Calu3 (cell line): ENCODE data around the gene SETBP1. TPM values are rescaled to one million over a fixed set of nuclear protein-coding genes. Genes with fewer than 3 reads are reported as not detected.

ENCODE experiments used
- BruUV-seq: library from RNA; stranded (reverse); fragments of 400-500 nt; replicated peaks from 2 replicates; lab custom pipeline; 2021; lab: Mats Ljungman, UMichigan
- CTCF ChIA-PET: fragments of 300-600 bp; sonication (Branson Sonifier 250); formaldehyde crosslinking; loops from one replicate; lab custom pipeline; 2022; ENCODE audit warnings: antibody characterized with exemption; lab: Charles Lee
- DNase-seq: peaks from one replicate; pipeline ENCODE4 v3.0.0; 2022
- H3K27ac Mint-ChIP-seq: one replicate; pipeline ENCODE4 v1.8.0; 2022; ENCODE audit warnings: mixed read lengths; ENCODE audit not compliant: unreplicated experiment
- H3K27me3 Mint-ChIP-seq: one replicate; pipeline ENCODE4 v1.8.0; 2022; ENCODE audit warnings: mixed read lengths; ENCODE audit not compliant: unreplicated experiment
- H3K36me3 Mint-ChIP-seq: one replicate; pipeline ENCODE4 v1.8.0; 2022; ENCODE audit warnings: mild to moderate bottlenecking, moderate library complexity, mixed read lengths; ENCODE audit not compliant: insufficient read depth, unreplicated experiment
- H3K4me1 Mint-ChIP-seq: one replicate; pipeline ENCODE4 v1.8.0; 2022; ENCODE audit warnings: mild to moderate bottlenecking, low read depth, mixed read lengths; ENCODE audit not compliant: unreplicated experiment
- H3K4me3 Mint-ChIP-seq: one replicate; pipeline ENCODE4 v1.8.0; 2022; ENCODE audit warnings: mild to moderate bottlenecking, low read depth, moderate library complexity, mixed read lengths; ENCODE audit not compliant: unreplicated experiment
- H3K9me3 Mint-ChIP-seq: one replicate; pipeline ENCODE4 v1.8.0; 2022; ENCODE audit warnings: low read depth, mixed read lengths; ENCODE audit not compliant: unreplicated experiment
- intact Hi-C: fragments of 100-400 bp; cut with micrococcal nuclease; formaldehyde crosslinking; loops from one replicate; pipeline ENCODE4 v1.10.0; 2022; ENCODE audit not compliant: unreplicated experiment
- total RNA-seq: library from RNA; stranded (reverse); gene quantifications from 2 replicates; pipeline ENCODE4 v1.2.3, GENCODE V29; 2022
- TF ChIP-seq, protein P1 (sequence below): fragments of 200-600 bp; IDR thresholded peaks from one replicate; pipeline ENCODE4 v1.8.0; 2022; ENCODE audit warnings: antibody characterized with exemption; ENCODE audit not compliant: unreplicated experiment

SETBP1 gene
- total RNA-seq, 1 experiment from 2014 or later = 6.0 TPM

DNA sequence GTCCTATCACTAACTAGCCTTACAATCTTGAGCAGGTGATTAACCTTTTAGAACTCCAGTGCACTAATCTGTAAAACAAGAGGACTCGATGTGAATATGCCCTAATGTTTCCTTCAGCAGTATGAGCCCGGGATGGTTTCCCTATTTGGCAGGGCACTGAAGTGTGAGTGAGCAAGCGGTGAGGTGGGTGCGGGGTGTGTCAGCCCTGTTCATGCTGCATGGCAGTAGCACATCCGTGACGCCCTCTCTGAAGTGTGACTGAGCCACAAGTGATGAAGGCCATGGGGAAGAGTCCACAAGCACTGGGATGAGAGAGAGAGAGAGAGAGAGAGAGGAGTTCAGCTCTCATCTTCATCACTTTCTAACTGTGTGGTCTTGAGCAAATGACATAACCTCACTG, 168.7 kb downstream of the SETBP1 start:
- no peaks in the 10 kb centered on the region for H3K9me3 Mint-ChIP-seq
- no peak overlapping the region for H3K4me3 Mint-ChIP-seq
- BruUV-seq = no TSS peak
- intact Hi-C loops = no loop called here
- TF ChIP-seq, protein P1, sequence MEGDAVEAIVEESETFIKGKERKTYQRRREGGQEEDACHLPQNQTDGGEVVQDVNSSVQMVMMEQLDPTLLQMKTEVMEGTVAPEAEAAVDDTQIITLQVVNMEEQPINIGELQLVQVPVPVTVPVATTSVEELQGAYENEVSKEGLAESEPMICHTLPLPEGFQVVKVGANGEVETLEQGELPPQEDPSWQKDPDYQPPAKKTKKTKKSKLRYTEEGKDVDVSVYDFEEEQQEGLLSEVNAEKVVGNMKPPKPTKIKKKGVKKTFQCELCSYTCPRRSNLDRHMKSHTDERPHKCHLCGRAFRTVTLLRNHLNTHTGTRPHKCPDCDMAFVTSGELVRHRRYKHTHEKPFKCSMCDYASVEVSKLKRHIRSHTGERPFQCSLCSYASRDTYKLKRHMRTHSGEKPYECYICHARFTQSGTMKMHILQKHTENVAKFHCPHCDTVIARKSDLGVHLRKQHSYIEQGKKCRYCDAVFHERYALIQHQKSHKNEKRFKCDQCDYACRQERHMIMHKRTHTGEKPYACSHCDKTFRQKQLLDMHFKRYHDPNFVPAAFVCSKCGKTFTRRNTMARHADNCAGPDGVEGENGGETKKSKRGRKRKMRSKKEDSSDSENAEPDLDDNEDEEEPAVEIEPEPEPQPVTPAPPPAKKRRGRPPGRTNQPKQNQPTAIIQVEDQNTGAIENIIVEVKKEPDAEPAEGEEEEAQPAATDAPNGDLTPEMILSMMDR = no peak
- H3K36me3 Mint-ChIP-seq = no peaks in the 10 kb centered on the region
- CTCF ChIA-PET = no interaction called here
- no peaks in the 10 kb centered on the region for H3K4me1 Mint-ChIP-seq
- DNase-seq = no peak
- H3K27ac Mint-ChIP-seq = no peak overlapping the region
- no peaks in the 10 kb centered on the region for H3K27me3 Mint-ChIP-seq

DNA sequence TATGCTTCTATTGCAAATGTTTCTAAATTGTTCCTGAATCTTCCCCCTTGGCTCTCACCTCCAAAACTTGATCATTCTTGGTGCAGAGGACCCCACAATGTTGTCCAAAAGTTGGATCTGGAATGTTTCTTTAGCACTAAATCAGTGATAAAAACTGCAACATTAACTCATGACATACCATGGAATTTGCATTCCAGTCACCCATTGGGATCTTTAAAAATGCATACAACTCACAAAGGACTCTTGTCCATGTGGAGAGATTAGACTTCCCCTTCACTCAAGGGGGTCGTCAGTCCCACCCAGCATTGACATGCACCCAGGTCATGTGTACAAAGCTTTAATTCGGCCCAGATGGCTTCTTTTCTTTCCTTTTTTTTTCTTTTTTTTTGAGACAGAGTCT, 169.3 kb downstream of the SETBP1 start:
- Mint-ChIP-seq H3K4me1 (no peaks in the 10 kb centered on the region), H3K27ac (no peak overlapping the region), H3K9me3 (no peaks in the 10 kb centered on the region), H3K27me3 (no peaks in the 10 kb centered on the region), H3K36me3 (no peaks in the 10 kb centered on the region), H3K4me3 (no peak overlapping the region)
- no TSS peak for BruUV-seq
- intact Hi-C loops = no loop called here
- CTCF ChIA-PET = interaction anchor here (0.7 kb wide), 1 partner anchor 21 kb away, joined by 3 read pairs; no protein-coding TSS in a partner anchor
- DNase-seq = no peak
- TF ChIP-seq, protein P1 = no peak

DNA sequence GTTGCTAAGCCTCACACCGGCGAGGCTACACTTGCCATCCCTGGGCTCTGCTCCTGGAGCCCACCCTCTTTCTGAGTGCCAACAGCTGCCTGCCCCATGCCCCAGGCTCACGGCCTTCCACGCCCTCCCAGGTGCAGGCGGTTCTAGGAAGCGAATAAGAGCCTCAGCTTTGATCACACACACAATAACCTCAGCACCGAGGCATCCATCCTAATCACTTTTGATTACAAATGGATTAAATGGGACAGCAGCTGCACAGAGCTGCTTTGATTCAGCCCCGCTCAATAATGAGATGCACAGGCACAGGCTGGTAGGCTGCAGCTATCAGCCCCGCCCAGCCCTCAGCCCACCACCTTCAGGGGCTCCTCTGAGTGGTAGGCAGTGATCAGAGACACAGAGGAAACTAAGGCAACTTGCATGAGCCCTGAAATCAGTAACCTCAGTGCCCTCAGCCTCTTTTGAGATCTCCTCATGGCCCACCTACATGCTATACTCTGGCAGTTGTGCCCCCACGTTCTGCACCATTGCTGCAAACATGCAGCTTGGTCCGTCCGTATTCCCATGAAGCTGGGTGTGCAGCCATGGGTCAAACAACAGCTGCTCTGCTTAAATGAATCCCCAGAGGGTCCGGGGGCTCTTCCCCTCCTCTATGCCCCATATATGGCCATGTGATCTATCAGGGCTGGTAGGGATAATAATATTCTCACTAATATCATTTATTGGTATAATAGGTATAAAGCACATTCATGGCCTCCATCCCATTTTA, 171.4 kb downstream of the SETBP1 start:
- Mint-ChIP-seq H3K27me3 (no peaks in the 10 kb centered on the region), H3K4me1 (no peaks in the 10 kb centered on the region), H3K4me3 (no peak overlapping the region), H3K27ac (no peak overlapping the region), H3K9me3 (no peaks in the 10 kb centered on the region), H3K36me3 (no peaks in the 10 kb centered on the region)
- intact Hi-C loops = no loop called here
- TF ChIP-seq, protein P1 = no peak
- CTCF ChIA-PET = interaction anchor here (0.5 kb wide), 1 partner anchor 1254 kb away, joined by 3 read pairs; no protein-coding TSS in a partner anchor
- DNase-seq = no peak
- no TSS peak for BruUV-seq

DNA sequence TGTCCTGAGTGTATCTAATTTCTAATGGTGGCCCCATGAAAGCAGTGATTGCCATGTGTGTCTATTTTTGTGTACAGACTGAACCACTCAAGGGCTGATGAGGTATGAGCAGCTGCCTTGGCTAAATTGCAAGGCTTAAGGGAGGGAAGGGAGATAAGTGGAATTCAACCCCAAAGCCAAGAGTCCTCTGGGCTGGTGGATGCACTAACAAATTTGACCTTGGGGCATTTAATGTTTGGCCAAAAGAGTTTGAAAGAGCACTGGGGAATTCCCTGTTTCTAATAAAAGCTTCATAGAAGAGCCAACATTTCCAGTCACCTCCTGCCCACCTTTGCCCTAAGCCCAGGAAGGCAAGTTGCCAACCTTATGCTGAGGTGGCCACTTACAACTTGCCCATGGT, 172.1 kb downstream of the SETBP1 start:
- Mint-ChIP-seq H3K27me3 (no peaks in the 10 kb centered on the region), H3K4me1 (no peaks in the 10 kb centered on the region), H3K27ac (no peak overlapping the region), H3K36me3 (no peaks in the 10 kb centered on the region), H3K4me3 (no peak overlapping the region), H3K9me3 (no peaks in the 10 kb centered on the region)
- intact Hi-C loops = no loop called here
- no TSS peak for BruUV-seq
- no peak for DNase-seq
- TF ChIP-seq, protein P1 = no peak
- CTCF ChIA-PET = interaction anchor here (0.6 kb wide), 1 partner anchor 53 kb away, joined by 3 read pairs; no protein-coding TSS in a partner anchor
